Dermis microvascular lymphatic vessel endothelial cell (primary cell): Measurements from ENCODE around the gene MATN1. TPM values are rescaled to one million over a fixed set of nuclear protein-coding genes. Genes with fewer than 3 reads are reported as not detected.
"Not testable (repeated sequence)": the region's sequence is repeated elsewhere in the genome, so short reads cannot be mapped to it uniquely, and the experiment has no call there.

Source experiments
- DNase-seq, 2 donors: peaks; one replicate each; pipeline versions ENCODE4 v3.0.0 to v3.0.0-alpha.2; 2010; ENCODE audit warnings: low read depth in 2 of 2
- total RNA-seq: library from RNA; depleted of rRNA; stranded (reverse); fragments of >200 nt; gene quantifications from 2 replicates; pipeline ENCODE4 v1.2.1, GENCODE V29; 2014

Gene MATN1, protein sequence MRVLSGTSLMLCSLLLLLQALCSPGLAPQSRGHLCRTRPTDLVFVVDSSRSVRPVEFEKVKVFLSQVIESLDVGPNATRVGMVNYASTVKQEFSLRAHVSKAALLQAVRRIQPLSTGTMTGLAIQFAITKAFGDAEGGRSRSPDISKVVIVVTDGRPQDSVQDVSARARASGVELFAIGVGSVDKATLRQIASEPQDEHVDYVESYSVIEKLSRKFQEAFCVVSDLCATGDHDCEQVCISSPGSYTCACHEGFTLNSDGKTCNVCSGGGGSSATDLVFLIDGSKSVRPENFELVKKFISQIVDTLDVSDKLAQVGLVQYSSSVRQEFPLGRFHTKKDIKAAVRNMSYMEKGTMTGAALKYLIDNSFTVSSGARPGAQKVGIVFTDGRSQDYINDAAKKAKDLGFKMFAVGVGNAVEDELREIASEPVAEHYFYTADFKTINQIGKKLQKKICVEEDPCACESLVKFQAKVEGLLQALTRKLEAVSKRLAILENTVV
- under 0.01 TPM in 1 of 2 replicates, not detected in the other for total RNA-seq

DNA sequence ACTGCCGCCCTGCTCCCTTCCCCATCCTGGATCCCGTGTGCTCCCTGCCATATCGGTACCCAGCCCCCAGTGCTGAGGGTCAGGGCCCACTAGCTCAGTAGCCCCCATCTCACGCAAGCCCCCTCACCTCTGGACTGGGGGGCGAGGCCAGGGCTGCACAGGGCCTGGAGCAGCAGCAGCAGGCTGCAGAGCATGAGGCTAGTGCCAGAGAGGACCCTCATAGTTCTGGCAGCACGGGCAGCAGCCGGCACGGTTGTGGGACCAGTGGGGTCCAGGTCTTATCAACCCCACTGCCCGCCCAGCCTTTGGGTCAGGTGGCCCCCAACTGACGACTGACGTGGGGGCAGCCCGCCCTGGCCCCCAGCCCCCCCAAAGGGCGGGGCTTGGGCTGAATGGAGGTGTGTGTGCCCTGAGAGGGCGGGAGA lies at the start of gene MATN1:
MATN1 (minus strand) TSS at position 255 of the 425 bp plus-strand sequence; CDS start at position 221, 34 bp downstream.
- DNase-seq = no peak

DNA sequence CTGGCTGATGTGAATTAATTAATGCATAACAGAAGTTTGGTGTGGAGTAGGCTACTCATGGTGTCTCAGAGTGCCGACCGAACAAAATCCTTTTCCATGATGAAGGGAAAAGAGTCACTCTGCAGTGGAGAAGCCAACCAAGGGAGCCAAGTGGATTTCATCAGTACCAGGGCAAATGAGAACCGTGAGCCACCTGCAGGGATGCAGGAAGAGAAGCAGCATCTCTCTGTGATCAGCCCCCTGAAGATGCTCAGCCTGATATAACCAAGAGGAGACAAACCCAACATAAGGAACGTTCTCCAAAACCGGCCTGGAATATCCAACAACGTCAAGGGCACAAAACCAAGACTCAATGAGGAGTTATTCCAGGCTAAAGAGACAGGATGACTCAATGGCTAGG lies 47.6 kb upstream of the MATN1 start:
- no peak for DNase-seq

DNA sequence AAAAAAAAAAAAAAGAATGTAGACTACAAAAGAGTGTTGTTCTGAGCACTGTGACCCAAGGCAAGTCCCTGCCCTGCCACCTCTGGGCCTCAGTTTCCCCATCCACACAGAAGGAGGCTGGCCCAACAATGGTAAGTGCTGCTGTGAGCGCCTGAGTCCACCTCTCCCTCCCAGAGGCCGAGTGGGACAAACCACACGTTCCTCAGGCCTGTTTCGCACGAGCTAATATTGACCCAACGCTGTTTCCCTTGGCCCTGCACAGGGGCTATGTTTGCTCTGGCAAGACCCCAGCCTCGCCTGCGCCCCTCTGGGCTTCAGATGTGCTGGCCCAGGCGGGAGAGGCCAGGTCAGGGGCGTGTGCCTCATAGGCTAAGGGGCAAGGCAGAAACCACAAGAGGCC lies 46.8 kb upstream of the MATN1 start:
- no peak for DNase-seq

DNA sequence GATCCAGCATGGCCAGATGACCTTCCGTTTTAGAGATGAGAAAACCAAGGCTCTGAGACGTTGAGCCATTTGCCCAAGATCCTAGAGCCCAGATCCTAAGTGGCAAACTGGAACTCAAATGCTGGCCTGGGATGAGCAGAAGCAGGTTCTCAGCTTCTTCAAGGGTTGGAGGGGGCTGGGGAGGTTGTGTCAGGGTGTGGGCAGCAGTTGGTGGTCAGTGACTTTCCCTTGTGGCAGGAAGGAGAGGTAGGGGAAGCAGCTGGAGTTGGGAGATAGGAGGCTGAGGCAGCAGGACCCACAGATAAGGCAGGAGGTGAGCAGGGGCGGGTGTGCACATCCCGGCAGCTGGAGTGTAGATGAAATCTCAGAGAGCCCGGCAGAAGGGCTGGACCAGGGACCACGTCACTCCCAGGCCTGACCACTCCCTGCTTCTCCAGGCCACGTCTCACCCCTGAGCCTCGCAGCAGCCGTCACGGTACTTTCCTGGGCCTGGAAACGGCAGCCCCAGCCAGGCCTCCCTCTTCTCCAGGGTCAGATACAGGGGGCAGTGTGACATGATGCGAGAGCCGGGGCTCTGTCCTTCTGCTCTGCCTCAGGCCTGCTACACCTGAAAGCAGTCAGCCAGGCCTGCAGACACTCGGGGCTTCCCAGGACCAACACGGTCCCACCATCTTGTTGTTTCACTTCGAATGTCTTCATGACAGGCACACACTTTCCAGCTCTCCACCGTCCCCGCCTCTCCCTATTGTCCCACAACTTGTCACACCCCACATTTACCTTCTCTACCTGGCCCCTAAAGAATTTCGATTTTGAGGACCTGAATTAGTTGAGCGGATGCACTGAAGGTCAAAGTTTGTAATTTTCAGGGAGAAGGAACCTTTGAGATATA lies 45.7 kb upstream of the MATN1 start:
- peak in 1 of 2 donors; percentile 44 for DNase-seq

DNA sequence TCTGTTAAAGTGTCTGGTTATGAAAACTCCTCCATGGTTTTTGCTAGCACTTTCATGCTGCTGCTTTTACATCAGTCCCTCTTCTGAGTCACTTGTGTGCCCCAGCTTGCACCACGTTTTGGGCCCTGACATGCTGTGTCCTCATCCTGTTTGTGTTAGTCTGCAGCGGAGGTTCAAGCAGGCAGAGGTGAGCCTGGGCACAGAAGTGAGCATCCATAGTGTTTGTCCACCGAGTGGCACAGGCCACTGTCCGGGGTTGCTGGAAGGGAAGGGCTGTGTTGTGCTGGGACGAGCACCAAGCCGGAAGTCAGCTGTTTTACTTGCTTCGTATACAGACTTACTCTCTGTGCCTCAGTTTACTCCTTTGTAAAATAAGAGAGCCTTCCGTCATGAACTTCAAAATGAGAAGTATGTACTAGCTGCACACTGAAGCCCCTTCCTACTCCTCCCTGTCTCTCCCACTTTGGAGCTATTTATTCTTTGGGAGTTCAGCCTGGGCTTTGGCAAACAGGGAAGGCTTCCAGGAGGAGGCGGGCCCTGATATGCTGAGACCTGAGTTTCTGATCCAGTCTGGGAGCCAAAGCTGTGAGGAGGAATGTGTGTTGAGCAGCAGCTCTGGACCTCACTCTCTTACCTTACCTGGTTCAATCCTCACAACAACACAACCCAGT lies 44.9 kb upstream of the MATN1 start:
- DNase-seq = no peak

DNA sequence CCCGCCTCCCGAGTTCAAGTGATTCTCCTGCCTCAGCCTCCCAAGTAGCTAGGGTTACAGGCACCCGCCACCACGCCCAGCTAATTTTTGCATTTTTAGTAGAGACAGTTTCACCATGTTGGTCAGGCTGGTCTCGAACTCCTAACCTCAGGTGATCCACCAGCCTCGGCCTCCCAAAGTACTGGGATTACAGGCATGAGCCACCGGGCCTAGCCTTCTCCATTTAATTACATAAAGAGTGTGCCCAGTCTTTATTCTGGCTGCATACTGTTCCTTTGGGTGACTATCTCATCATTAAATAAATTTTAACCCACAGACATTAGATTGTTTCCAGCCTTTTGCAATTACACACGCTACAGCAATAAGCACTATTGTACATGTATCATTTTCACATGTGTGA lies 43.6 kb upstream of the MATN1 start:
- DNase-seq = not testable (repeated sequence)

DNA sequence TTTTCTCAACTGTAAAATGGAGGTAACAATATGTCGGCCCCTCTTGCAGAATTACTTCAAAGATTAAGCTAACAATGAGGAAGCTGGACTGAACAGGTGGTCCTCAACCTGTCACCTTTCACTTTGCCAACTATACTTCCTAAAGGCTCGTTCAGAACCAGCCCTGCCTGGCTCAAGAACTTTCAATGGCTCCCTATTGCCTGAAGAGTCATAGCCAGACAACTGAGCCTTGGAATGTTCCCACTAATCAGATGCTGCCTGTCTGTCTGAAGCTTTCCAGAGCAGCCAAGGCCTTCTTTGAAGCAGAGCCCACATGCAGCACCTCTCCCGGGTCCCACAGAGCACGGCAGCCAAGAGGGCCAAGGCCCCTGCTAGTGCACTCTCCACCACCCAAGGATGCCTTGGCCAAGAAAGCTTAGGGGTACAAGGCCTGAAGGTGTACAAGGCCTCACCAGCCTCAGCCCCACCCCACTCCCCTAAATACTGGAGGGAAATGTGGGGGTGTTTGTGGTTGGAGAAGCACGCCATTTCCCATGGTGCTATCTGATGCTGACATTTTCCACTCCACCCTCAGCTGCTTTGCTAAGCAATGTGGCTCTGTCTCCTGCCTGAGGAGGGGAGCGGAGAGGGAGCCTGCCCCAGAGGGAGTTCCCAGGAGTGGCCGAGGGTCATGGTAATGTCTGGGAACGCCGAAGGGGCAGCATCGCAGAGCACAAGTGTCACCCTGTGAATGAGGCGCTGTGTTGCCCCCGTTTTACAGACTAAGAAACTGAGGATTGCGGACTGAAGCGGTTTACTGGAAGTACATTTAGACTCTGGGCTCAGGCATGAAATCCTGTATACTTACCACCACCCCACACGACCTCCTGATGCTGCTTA lies 42.4 kb upstream of the MATN1 start:
- no peak for DNase-seq

DNA sequence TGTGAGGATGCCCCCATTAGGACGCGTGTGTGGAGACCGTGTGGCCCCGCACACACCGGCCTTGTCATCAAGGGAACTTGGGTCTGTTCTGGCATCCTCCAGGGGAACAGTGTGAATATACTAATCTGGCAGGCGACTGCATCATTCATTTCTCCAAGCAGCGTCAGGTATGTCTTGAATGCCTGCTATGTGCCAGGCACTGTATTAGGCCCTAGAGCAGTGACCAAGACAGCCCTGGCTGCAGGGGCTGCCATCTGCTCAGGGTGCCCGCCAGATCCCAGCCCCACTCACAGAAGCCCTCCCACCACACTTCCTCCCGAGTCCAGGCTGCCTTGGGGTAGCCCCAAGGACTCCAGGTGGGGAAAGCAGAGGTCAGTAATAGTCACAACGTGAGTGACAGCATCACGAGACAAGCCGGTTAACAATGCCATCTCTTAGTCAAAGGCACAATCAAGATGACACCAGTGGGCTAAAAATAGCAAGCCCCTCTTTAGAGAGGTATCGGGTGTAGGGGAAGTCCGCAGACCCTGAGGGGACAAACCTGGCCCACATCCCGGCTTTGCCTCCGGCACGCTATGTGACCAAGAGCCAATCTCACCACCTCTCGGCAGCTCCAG lies 41.7 kb upstream of the MATN1 start:
- no peak for DNase-seq

DNA sequence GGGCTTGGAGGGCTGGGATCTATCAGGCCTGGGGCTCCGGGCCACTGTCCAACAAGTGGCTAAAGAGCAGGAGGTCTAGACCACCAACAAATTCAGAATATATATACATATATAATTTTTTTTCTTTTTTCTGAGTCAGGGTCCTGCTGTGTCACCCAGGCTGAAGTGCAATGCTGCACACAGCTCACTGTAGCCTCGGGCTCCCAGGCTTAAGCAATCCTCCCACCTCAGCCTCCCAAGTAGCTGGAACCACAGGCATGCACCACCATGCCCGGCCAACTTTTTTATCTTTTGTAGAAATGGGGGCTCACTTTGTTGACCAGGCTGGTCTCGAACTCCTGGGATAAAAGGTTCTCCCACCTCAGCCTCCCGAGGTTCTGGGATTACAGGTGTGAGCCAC lies 41.0 kb upstream of the MATN1 start:
- DNase-seq = no peak

DNA sequence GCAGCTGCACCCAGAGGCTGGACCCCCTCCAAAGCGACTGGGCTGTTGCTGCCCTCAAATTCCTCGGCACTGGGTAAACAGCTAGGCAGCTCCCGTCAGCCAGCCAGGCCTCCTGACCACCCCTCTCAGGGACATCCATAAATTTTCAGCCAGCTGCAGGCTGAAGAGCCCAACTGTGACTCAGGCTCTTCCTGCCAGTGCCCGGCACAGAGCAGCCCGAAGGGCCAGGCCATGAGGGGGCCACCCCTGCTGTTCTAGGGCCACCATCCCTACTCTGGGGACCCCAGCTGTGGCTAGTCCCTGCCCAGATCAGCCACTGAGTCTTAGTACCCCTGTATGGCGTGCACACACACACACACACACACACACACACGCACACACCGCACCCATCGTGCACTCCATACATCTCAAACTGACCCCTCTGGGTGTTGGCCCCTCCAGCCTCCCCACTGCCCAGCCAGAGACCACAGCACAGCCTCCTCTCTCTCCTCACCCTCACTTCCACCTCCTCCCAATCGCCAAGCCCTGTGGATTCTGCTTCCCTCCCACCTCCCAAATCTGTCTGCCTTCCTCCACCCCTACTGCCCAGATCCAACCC lies 40.4 kb upstream of the MATN1 start:
- peak in 1 of 2 donors; percentile 37 for DNase-seq

DNA sequence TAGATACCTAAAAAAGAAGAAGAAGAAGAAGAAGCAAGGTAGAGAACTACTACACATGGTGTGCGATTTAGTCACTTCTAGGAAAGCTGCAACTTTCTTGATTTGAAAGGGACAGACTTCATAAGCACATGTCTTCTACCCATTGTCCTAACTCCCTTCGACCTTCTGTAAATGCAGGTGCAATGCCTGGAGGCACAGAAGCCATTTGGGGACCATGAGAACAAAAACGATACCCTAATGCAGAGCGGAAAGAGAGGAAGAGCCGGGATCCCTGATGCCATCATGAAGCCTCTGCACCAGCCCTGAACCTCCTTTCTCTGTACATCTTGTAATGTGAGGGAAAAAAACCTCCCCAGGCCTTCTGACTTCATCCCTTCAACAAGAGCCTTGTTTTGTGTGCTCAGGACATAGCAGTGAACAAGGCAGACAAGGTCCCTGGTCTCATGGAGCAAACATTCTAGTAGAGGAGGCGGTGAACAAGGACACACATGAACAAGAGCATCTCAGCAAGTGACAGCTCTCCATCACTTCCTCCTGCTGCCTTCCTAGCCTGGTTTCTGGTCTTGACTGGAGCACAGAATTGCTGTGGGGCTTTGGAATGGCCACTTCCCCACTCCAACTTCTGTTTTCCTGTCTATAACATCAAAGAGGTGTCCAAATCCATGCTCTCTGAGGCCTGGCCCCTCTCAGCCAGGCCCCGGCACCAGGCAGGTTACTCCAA lies 39.7 kb upstream of the MATN1 start:
- no peak for DNase-seq

DNA sequence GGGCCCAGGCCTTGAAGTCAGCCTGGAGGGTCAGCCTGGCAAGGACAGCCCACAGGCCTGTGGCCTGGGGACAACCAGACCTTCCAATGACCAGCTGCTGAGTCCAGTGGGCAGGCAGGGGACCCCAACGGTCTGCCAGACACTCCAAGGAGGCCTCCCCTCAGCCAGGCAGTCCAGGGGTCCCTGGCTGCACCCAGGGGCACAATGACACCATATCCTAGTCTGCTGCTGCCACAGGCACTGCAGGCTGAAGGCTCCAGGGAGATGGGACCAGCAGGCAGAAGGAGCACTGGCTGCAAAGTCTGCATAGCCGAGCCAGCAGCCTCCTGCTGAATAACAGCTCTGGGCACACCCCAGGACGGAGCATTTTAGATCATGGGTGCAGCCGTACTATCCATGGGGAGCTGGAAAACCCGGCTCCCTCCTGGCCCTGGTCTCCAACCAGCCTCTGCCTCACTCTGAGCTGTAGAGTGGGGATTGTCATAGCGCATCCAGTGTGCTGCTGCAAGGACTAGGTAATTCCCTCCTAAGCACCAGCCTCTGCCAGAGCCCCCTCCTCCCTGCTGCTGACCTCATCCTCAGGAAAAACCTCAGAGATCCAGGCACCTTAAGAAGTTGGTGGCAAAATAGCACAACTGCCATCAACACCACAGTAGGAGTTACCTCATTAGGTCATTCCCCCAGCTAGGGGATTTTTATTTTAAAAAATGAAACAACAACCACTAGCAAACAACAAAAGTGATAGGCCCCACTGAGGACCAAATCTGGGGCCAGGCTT lies 39.0 kb upstream of the MATN1 start:
- no peak for DNase-seq

DNA sequence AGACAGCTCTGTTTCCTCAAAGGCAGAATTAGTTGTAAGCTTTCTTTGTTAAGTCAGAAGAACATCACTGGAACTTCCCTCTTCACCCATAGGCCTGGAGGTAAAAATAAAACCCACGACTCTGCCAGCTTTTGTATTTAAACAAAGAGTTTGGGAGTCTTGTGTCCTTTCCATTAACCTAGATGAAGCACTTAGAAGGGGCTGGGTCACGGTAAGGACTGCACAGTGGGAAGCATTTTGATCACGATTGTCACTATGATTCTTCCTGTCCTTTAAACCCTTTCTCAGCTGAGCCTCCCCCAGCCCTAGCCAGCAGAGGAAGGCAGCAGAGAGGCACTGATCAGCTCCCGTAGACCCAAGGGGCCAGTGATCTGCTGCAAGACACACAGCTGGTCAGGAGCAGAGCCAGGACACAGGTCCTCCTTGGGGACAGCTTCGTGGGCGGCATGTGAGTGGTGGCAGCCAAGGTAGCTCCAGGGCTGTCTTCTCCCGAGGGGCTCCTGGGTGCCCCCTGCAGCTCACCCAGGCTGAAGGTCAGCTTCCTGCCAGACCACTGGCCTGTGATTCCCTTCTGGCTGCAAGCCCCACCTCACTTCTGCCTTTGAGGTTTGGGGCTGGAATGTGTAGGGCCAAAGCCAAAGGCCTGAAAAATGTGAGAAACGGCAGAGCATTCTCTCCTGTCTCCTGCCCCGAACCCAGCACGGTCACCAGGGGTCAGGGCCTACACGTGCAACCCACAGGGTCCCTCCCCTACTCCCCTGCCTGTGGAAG lies 38.2 kb upstream of the MATN1 start:
- no peak for DNase-seq

DNA sequence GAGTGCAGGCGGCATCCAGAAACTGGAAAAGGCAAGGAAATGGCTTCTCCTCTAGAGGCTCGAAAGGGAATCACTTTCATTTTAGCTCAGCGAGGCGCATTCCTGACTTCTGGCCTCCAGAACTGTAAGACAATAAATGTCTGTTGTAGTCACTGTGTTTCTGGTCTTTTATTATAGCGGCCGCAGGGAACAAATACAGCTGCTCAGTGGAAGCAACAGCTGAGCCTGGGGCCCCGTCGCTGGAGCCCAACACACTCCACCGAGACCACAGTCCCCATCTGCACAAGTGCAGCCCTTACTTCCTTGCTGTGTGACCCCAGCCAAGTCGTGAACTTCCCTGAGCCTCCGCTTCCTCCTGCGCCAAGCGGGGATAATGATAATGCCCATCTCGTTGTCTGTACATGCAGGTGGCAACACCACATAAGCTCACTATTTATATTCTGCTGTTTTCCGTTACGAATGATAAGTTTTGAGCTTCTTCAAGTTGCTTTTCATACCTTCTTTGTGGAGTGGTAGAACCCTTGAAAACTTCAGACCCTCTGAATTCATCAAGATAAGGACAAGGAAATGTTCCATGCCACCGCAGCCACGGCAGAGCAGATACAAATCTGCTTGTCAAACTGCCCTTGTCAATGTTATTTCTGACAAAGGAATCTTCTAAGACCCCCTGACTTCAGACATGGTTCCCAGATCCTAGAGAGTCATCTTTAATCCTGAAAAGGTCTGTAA lies 37.4 kb upstream of the MATN1 start:
- no peak for DNase-seq

DNA sequence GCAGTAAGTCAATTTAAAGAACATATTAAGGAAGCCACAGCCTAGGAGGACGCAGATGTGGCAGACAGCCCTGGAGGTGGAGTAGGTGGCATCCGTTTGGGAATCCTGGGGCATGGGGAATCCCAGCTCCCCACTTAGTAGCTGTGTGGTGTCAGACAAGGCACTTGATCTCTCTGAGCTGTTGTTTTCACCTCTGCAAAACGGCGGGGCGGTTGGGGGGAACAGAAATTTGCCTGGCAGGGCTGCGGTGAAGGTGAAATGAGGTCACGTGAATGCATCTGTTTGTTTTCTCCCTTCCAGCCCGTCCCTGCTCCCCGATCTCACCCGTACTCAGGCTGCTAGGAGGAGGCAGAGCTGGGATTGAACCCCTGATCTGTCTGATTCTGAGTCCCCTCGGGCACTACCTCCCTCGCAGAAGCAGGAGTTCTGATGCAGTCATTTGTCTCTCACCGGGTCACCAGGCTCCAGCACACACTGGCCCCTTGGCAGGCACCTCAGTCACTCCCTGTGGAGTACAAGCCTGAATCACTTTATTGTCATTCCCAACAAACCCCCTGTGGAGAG lies 36.4 kb upstream of the MATN1 start:
- DNase-seq = no peak

DNA sequence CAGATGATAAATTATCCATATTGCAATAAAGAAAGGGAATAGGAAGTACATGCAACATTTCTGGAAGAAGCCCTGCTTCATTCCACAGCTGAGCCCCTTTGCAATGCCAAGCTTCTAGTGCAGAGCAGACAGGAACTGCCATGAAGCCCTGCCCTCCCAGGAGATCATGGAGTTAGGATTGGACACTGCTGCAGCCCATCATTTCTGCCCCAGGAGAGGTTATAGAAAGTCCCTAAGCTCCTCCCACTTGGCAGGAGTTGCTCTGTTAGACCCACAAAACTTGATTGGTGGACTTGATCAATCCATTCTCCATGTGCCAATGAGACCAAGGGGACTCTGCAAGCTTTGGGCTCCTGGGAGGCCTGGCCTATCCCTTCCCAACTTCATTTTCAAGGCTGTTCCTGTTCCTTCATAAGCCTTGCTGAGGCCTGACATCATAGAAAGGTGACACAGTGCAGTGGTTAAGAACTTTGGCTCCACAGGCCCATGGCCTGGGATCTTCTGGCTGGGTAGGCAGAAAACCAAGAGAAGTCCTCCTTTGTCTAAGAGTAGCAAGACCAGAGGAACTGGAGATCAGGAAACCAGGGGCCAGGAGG lies 35.5 kb upstream of the MATN1 start:
- DNase-seq = peak in 1 of 2 donors; percentile 40
